ENCODE results near the gene SLC66A2. TPM values are rescaled to one million over a fixed set of nuclear protein-coding genes. Genes with fewer than 3 reads are reported as not detected.

The SLC66A2 gene
- total and polyA plus RNA-seq, 8 donors: 18.1 to 148 (median 24.4) TPM

- H3K36me3 ChIP-seq: peaks cover 19 to 85% (median 76%) of the 10 kb centered on the region in 4 donors
- H3K4me1 ChIP-seq: peaks cover 7 to 27% (median 23%) of the 10 kb centered on the region in 4 donors
- intact Hi-C loops (cut with DNase I; ENCODE audit: low total_unique reads): no loop called here
- no peak for DNase-seq
- WGBS, 5 donors: 93 to 95% (median 94%) methylated on average over 12 of the region's 12 CpGs
- H3K27ac ChIP-seq: no peak overlapping the region
- no peak overlapping the region for H3K4me3 ChIP-seq
- no peaks in the 10 kb centered on the region for H3K27me3 ChIP-seq
- TF ChIP-seq POLR2AphosphoS5 (IDR thresholded peaks at IDR 0.05) (no peak), EP300 (IDR thresholded peaks at IDR 0.05) (no peak), CTCF (IDR thresholded peaks at IDR 0.05) (no peak), POLR2A (IDR thresholded peaks at IDR 0.05) (no peak)
- H3K9me3 ChIP-seq: peaks cover 0 to 38% (median 19%) of the 10 kb centered on the region in 4 donors
These were observed 14.8 kb downstream of the SLC66A2 start for GRCh38 chr18:79936641-79937040.

GRCh38 chr18:79935925-79936324 is 15.5 kb downstream of the SLC66A2 start:
- TF ChIP-seq POLR2A (IDR thresholded peaks at IDR 0.05) (no peak), POLR2AphosphoS5 (IDR thresholded peaks at IDR 0.05) (no peak), EP300 (IDR thresholded peaks at IDR 0.05) (no peak), CTCF (IDR thresholded peaks at IDR 0.05) (no peak)
- H3K36me3 ChIP-seq: peaks cover 16 to 82% (median 70%) of the 10 kb centered on the region in 4 donors
- H3K4me3 ChIP-seq: no peak overlapping the region
- DNase-seq: no peak
- WGBS, 5 donors: 94 to 98% (median 97%) methylated on average over 6 of the region's 6 CpGs
- intact Hi-C loops (cut with DNase I; ENCODE audit: low total_unique reads): no loop called here
- no peak overlapping the region for H3K27ac ChIP-seq
- peaks cover 7 to 21% (median 17%) of the 10 kb centered on the region in 4 donors for H3K4me1 ChIP-seq
- H3K9me3 ChIP-seq: peaks cover 0 to 46% (median 24%) of the 10 kb centered on the region in 4 donors
- H3K27me3 ChIP-seq: no peaks in the 10 kb centered on the region

- no peak overlapping the region for H3K4me3 ChIP-seq
- WGBS, 5 donors: 93 to 100% (median 98%) methylated on average over 3 of the region's 3 CpGs
- peaks cover 7 to 21% (median 16%) of the 10 kb centered on the region in 4 donors for H3K4me1 ChIP-seq
- intact Hi-C loops (cut with DNase I; ENCODE audit: low total_unique reads): no loop called here
- no peak for TF ChIP-seq EP300 (IDR thresholded peaks at IDR 0.05)
- TF ChIP-seq CTCF (IDR thresholded peaks at IDR 0.05): no peak
- no peak for TF ChIP-seq POLR2A (IDR thresholded peaks at IDR 0.05)
- no peak for TF ChIP-seq POLR2AphosphoS5 (IDR thresholded peaks at IDR 0.05)
- H3K9me3 ChIP-seq: peaks cover 0 to 50% (median 25%) of the 10 kb centered on the region in 4 donors
- no peak overlapping the region for H3K27ac ChIP-seq
- DNase-seq: no peak
- no peaks in the 10 kb centered on the region for H3K27me3 ChIP-seq
- H3K36me3 ChIP-seq: peaks cover 16 to 78% (median 67%) of the 10 kb centered on the region in 4 donors
These were observed 16.0 kb downstream of the SLC66A2 start for GRCh38 chr18:79935499-79935898.

- Histone ChIP-seq H3K36me3 (peaks cover 12 to 74% (median 66%) of the 10 kb centered on the region in 4 donors), H3K9me3 (peaks cover 0 to 54% (median 29%) of the 10 kb centered on the region in 4 donors), H3K27ac (no peak overlapping the region), H3K4me1 (peaks cover 7 to 21% (median 16%) of the 10 kb centered on the region in 4 donors), H3K4me3 (no peak overlapping the region), H3K27me3 (no peaks in the 10 kb centered on the region)
- no peak for DNase-seq
- intact Hi-C loops (cut with DNase I; ENCODE audit: low total_unique reads): no loop called here
- TF ChIP-seq POLR2A (IDR thresholded peaks at IDR 0.05) (no peak), CTCF (IDR thresholded peaks at IDR 0.05) (no peak), POLR2AphosphoS5 (IDR thresholded peaks at IDR 0.05) (no peak), EP300 (IDR thresholded peaks at IDR 0.05) (no peak)
- WGBS, 5 donors: 68 to 87% (median 82%) methylated on average over 5 of the region's 5 CpGs
These were observed 16.4 kb downstream of the SLC66A2 start for GRCh38 chr18:79935098-79935480.

Data from stomach (tissue), 9 donors.